WTC11 (cell line): ENCODE data around the gene GPD1L.
"Not testable (repeated sequence)": the region's sequence is repeated elsewhere in the genome, so short reads cannot be mapped to it uniquely, and the experiment has no call there.

Experiments used
- CTCF ChIP-seq: fragments of 200-600 bp; IDR thresholded peaks from 2 replicates; pipeline ENCODE4 v1.8.0; 2022; ENCODE audit warnings: antibody characterized with exemption
- RELA ChIP-seq: sonication (generic); formaldehyde crosslinking; IDR thresholded peaks from 2 replicates; pipeline ENCODE4 v1.8.1; 2022; ENCODE audit warnings: missing genetic modification reagents, mild to moderate bottlenecking, borderline replicate concordance
- USF1 ChIP-seq: sonication (generic); formaldehyde crosslinking; IDR thresholded peaks from 2 replicates; pipeline ENCODE4 v1.8.0; 2022; ENCODE audit warnings: mild to moderate bottlenecking, missing genetic modification reagents

- not testable (repeated sequence) for TF ChIP-seq CTCF; USF1 (CRISPR knock-in tag); RELA
Measured at GRCh38 chr3:32114546-32115386, 8.3 kb downstream of the GPD1L start.
